GM18520 (cell line): ENCODE results near the gene GNAS-AS1.

Experiments
- ATAC-seq: cut with Tn5 transposase; IDR thresholded peaks from one replicate; pipeline ENCODE4 v1.9.1; 2021; ENCODE audit not compliant: unreplicated experiment

GNAS-AS1 gene

DNA sequence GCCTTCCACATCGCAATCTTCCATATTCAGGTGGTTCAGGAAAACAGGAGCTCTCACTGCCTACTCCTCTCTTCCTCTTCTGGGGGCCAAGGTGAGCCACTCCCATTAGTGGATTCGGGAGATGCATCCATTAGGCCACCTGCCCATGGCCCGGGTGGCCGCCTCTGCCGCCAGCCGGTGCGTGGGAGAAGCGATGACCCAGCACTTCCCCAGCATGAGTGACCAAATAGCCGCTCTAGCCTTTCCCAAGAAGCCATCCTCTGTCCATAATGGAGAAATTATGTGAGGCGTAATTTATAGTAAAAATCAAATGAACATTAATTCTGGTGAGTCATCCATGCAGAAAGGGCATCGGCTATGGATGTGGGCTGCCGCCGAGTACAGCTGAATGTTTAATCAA is 39.4 kb downstream of the GNAS-AS1 start:
- ATAC-seq = no peak

- ATAC-seq = no peak
These were observed 39.8 kb downstream of the GNAS-AS1 start for GRCh38 chr20:58810879-58811250.

DNA sequence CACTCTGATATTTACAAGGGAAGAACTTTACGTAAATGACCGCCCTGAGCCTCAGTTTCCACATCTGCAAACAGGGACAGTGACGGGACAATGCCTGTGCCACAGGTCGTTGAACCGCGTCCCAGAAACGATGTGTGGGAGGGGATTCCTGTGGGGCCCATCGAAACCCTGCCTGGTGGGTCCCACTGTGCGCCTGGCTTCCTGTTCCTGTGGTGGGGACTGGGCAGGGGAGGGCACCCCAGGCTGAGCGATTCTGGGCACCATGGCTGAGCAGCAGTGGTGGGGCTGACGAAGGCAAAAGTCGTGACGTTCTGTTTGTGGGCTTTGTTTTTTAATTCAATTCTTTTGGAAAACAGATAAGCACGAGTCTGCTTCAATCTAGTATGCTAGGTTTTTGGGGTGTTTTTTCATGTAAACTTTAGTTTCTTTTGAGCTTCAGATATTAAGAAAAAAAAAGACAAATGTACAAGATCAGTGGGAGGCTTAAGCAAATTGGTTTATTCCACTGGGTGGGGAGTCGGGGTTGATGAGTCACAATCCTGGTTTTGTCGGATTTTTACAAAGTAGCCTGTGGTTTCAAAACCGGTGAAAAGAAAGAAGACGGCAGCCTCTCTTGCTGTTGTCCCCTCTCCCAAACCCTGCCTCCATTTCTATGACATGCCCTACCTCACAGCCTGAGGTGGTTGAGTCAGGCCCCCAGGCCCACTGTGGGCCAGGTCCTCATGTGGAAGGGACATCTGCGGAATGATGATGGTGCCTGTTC is 40.4 kb downstream of the GNAS-AS1 start:
- ATAC-seq = no peak

GRCh38 chr20:58808271-58809046 is 42.2 kb downstream of the GNAS-AS1 start:
- ATAC-seq = no peak

GRCh38 chr20:58807801-58808200 is 42.9 kb downstream of the GNAS-AS1 start:
- ATAC-seq = no peak

- no peak for ATAC-seq
These were observed 47.2 kb downstream of the GNAS-AS1 start for GRCh38 chr20:58803533-58803932.

- no peak for ATAC-seq
These were observed 48.6 kb downstream of the GNAS-AS1 start for GRCh38 chr20:58802061-58802460.

GRCh38 chr20:58800134-58800871 is 50.4 kb downstream of the GNAS-AS1 start:
- no peak for ATAC-seq

GRCh38 chr20:58797371-58798338 is 53.0 kb downstream of the GNAS-AS1 start:
- no peak for ATAC-seq

DNA sequence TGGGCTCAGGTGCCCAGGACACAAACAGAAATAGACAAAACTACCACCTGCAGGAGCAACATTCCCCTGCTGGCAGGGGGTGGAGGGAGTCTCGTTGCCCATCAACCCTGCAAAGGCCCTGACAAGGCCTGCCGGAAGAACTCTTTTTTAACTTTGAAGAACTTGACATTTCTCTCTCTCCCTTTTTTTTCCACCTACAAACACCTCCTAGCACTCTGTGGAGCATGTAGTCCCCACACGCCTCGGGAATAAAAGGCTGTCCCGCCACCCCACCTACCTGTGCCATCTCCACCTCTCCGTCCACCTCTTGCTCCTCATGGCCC is 54.8 kb downstream of the GNAS-AS1 start:
- no peak for ATAC-seq

DNA sequence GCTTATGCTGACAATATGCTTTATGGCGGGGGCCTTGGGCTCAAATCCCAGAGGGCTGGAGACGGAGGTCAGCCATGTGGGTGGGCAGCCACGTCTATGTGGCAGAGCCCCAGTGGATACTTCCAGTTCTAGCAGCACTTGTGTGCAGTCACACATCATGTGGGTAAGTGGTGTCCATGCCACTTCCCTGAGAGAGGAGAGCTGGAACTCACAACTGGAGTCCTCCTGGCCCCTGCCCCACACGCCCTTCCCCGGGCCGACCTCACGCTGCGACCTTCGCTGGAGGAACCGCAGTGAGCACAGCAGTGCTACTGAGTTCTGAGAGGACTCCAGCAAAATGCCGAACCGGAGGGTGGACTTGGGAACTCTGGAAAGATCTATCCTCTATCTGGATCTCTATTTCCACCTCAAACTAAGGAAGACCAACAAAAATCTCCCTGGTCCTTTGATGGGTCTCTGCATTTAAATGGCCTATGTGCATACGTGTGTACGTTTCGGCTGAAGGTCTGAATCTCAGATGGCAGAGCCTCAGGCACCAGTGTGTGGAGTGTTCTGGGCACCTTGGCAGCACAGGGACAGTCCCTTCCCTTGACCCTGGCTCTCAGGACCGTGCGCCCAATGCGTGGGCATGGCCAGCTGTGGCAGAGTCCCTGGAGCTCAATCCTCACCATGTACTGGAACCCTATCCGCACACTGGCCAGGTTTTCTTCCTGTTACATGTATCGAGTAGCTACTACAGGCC is 55.4 kb downstream of the GNAS-AS1 start:
- no peak for ATAC-seq

DNA sequence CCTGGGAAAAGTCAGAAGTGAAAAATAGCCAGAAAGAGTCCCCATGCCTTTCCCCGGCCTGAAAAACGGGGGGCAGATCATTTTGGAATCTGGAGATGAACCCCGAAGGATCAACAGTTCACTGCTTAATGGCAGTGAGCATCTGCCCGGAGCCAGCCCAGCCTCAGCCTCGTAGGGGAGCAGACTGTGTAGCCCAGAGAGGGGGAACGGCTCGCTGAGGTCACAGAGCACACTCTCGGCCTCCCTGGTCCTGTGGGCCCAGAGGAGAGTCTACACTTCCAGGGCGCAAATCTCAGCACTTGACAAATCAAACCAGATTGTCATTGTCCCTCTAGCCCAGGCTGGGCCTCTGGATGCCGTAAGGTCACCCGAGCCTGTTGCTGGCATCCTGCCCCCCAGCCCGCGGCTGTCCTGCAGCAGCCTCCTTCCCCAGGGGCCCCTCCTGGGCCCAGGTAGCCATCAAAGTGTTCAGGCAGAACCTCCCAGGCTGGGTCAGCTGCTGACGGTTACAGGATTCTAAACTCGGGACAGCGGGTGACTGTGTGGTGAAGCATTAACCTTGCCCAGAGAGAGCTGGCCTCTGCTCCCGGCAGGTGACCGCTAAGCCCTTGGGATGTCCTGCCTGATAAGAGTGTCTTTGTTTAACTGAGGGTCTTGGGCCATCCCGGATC is 56.1 kb downstream of the GNAS-AS1 start:
- no peak for ATAC-seq

GRCh38 chr20:58793512-58794420 is 56.9 kb downstream of the GNAS-AS1 start:
- no peak for ATAC-seq

DNA sequence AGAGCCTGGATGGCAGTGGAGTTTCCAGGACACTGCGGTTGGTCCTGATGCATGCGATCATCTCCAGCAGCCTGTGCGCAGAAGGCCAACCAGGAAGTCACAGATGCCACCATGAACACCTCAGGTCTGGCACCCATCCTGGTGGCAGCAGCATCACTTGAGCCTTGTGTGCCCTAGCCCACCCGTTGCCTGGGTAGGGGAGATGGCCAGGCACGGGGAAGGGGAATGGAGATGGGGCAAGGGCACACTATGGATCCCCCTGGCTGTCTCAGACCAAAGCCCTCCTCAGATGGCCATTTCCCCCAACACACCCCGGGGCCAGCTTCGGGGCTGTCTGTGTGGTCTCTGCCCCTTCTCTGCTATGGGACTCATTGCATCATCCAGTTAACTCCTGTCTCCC is 58.3 kb downstream of the GNAS-AS1 start:
- ATAC-seq = no peak

DNA sequence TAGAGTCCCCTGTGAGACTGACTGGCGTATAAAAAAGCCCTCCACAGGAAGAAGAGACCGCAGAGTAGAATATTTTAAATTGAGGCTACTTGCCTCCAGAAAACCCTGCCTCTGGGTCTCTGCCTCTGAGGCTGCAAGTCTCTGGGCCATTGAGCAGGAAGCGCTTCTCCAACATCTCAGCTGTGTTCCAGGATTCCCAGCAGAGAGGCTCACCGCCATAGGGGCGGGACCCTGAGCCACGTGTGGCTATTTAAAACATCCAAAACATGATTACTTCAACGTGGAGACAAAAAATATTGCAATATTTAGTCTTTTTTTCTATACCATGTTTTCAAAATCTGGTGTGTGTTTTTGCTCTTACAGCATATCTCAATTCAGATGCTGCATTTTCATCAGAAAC is 59.4 kb downstream of the GNAS-AS1 start:
- no peak for ATAC-seq

- ATAC-seq = no peak
These were observed 60.2 kb downstream of the GNAS-AS1 start for GRCh38 chr20:58790454-58790853.

DNA sequence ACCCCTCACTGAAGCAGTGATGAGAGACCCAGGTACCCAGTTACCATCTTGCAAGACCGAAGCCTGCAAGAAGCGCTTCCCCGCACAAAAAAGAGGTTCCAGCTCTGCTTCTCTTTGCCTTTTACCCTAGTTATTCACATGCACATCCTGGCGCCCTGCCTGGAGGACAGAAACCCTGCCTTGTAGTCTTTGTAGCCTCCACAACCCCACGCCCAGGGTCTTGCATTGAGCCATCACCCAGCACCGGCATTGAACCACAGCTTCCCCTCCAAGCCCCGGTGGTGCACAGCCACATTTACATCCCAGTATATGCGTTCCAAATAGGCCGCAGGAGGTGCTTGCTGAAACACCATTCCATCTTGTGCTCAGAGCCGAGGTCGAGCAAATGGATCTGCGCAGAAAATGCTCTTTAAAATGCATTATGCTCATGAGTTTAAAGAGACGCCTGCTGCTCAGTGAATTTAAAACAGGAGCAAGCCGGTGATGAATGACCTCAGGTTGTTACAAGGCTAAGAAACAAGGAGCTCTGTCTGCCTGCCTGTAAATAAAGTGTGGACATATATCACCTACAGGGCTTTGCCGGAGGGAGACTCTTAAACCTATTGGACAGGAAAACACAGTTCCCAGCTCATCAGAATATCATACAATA is 61.7 kb downstream of the GNAS-AS1 start:
- ATAC-seq = no peak
